ENCODE measurements around the gene TTLL12. TPM values are rescaled to one million over a fixed set of nuclear protein-coding genes. Genes with fewer than 3 reads are reported as not detected.

TTLL12 gene
- polyA plus RNA-seq, 1 experiment = 12.6 TPM

GRCh38 chr22:43136801-43137200 is 50.1 kb downstream of the TTLL12 start:
- ChIA-PET POLR2A (no interaction called here), CTCF (interaction anchor here (0.7 to 1.5 kb wide), 8 partner anchors 9 to 203 kb away, joined by 3 to 9 read pairs (median 3); partner anchors contain the start of gene BIK)
- no peak for DNase-seq (ENCODE audit: low read depth)
- no peak overlapping the region for H3K4me3 ChIP-seq (ENCODE audit: low read depth, low read length)
- peaks cover 22% of the 10 kb centered on the region for H3K36me3 ChIP-seq (ENCODE audit: control insufficient read depth, insufficient read depth, low read length)
- no peaks in the 10 kb centered on the region for H3K27me3 ChIP-seq (ENCODE audit: control insufficient read depth, insufficient read depth, low read length)
- TF ChIP-seq CTCF (IDR thresholded peaks at IDR 0.05; ENCODE audit: insufficient read depth, low read depth, low read length) = no peak

DNA sequence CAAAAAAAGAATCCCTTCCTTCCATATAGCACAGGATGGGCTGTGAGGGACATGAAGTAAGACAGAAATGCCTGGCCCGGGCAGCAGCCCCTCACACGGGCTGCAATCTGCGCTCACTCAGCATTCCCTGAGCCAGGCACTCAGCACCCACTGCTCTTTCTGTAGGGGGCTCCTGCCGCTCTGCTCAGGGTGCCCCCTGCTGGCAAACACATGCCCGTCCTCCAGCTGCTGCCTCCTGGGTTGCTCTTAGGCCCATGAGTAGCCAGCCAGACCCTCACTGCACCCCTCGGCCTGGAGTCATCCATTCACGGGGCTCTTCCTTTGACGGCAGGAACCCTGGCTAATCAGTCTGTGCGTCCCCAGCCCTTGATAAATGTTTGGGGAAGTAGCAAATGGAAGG is 50.7 kb downstream of the TTLL12 start:
- ChIA-PET POLR2A (no interaction called here), CTCF (interaction anchor here (0.7 to 1.5 kb wide), 7 partner anchors 9 to 203 kb away, joined by 3 to 9 read pairs (median 3); partner anchors contain the start of gene BIK)
- peak; percentile 73 for TF ChIP-seq CTCF (IDR thresholded peaks at IDR 0.05; ENCODE audit: insufficient read depth, low read depth, low read length)

DNA sequence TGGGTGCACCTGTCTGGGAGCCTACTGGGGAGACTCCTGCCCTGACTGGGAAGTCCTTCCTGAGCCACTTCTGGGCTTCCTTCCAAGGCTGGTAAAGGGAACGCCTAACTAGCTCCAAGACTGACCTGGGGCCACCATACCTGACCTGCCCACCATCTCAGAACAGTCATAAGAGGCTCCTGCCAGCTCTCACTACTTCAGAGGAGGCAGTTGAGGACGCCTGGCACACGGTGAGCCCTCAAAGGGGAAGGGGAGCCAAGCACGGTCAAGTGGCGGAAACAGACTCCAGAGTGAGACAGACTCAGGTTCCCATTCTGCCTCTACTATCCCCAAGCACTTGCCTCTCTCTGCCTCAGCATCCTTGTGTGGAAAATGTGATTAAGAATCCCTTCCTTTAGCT is 51.4 kb downstream of the TTLL12 start:
- no peak for DNase-seq (ENCODE audit: low read depth)
- no peak for TF ChIP-seq CTCF (IDR thresholded peaks at IDR 0.05; ENCODE audit: insufficient read depth, low read depth, low read length)
- CTCF ChIA-PET = interaction anchor here (0.6 to 1.1 kb wide), 3 partner anchors 12 to 87 kb away, joined by 3 to 4 read pairs (median 3); no protein-coding TSS in a partner anchor
- Histone ChIP-seq H3K36me3 (ENCODE audit: control insufficient read depth, insufficient read depth, low read length) (peaks cover 20% of the 10 kb centered on the region), H3K27me3 (ENCODE audit: control insufficient read depth, insufficient read depth, low read length) (no peaks in the 10 kb centered on the region), H3K4me3 (ENCODE audit: low read depth, low read length) (no peak overlapping the region)
- POLR2A ChIA-PET = no interaction called here

More for the DNA sequence above, 50.7 kb downstream of the TTLL12 start:
- Histone ChIP-seq H3K4me3 (ENCODE audit: low read depth, low read length) (no peak overlapping the region), H3K27me3 (ENCODE audit: control insufficient read depth, insufficient read depth, low read length) (no peaks in the 10 kb centered on the region), H3K36me3 (ENCODE audit: control insufficient read depth, insufficient read depth, low read length) (peaks cover 22% of the 10 kb centered on the region)
- no peak for DNase-seq (ENCODE audit: low read depth)

GRCh38 chr22:43134553-43134952 is 52.4 kb downstream of the TTLL12 start:
- ChIA-PET CTCF (no interaction called here), POLR2A (no interaction called here)
- peaks cover 15% of the 10 kb centered on the region for H3K36me3 ChIP-seq (ENCODE audit: control insufficient read depth, insufficient read depth, low read length)

GRCh38 chr22:43133401-43133800 is 53.5 kb downstream of the TTLL12 start:
- ChIA-PET POLR2A (no interaction called here), CTCF (no interaction called here)
- Histone ChIP-seq H3K4me3 (ENCODE audit: low read depth, low read length) (no peak overlapping the region), H3K27me3 (ENCODE audit: control insufficient read depth, insufficient read depth, low read length) (no peaks in the 10 kb centered on the region), H3K36me3 (ENCODE audit: control insufficient read depth, insufficient read depth, low read length) (peaks cover 13% of the 10 kb centered on the region)
- no peak for TF ChIP-seq CTCF (IDR thresholded peaks at IDR 0.05; ENCODE audit: insufficient read depth, low read depth, low read length)
- no peak for DNase-seq (ENCODE audit: low read depth)

More at GRCh38 chr22:43134553-43134952, 52.4 kb downstream of the TTLL12 start:
- TF ChIP-seq CTCF (IDR thresholded peaks at IDR 0.05; ENCODE audit: insufficient read depth, low read depth, low read length) = no peak
- Histone ChIP-seq H3K27me3 (ENCODE audit: control insufficient read depth, insufficient read depth, low read length) (no peaks in the 10 kb centered on the region), H3K4me3 (ENCODE audit: low read depth, low read length) (no peak overlapping the region)
- DNase-seq (ENCODE audit: low read depth) = no peak
